Neutrophil (primary cell): ENCODE data around the gene CDH3.
"Not testable (repeated sequence)": the region's sequence is repeated elsewhere in the genome, so short reads cannot be mapped to it uniquely, and the experiment has no call there.

Source experiments
- H3K27ac ChIP-seq: fragments of 200-600 bp; sonication (generic); 2 replicates; pipeline ENCODE4 v1.5.1; 2016; ENCODE audit warnings: mild to moderate bottlenecking, moderate library complexity
- H3K27me3 ChIP-seq: fragments of 200-600 bp; sonication (generic); 2 replicates; pipeline ENCODE4 v1.6.0; 2016; ENCODE audit warnings: mild to moderate bottlenecking
- H3K36me3 ChIP-seq: fragments of 200-600 bp; sonication (generic); 2 replicates; pipeline ENCODE4 v1.5.1; 2017
- H3K4me1 ChIP-seq, 2 experiments: fragments of 200-600 bp in 1 of 2; sonication (generic) in 1 of 2; 1 replicate in 1 of 2; 2 replicates in 1 of 2; pipeline versions ENCODE4 v1.5.1 to v1.6.1; 2013 to 2016; ENCODE audit warnings: low read depth in 1 of 2, low read length in 1 of 2, mild to moderate bottlenecking in 1 of 2, moderate library complexity in 1 of 2; ENCODE audit not compliant: control insufficient read depth in 1 of 2, insufficient read depth in 1 of 2
- H3K4me3 ChIP-seq, 2 experiments: fragments of 200-600 bp in 1 of 2; sonication (generic) in 1 of 2; 1 replicate in 1 of 2; 2 replicates in 1 of 2; pipeline ENCODE4 v1.5.1; 2013 to 2016; ENCODE audit warnings: low read depth in 1 of 2, low read length in 1 of 2, mild to moderate bottlenecking in 1 of 2, moderate library complexity in 1 of 2
- H3K9me3 ChIP-seq: fragments of 200-600 bp; sonication (generic); 2 replicates; pipeline ENCODE4 v1.5.1; 2016
- TF ChIP-seq, protein P1 (sequence below): fragments of 200-600 bp; sonication (generic); IDR thresholded peaks from 2 replicates; pipeline ENCODE4 v1.5.1; 2016; ENCODE audit warnings: antibody characterized with exemption

CDH3 gene

DNA sequence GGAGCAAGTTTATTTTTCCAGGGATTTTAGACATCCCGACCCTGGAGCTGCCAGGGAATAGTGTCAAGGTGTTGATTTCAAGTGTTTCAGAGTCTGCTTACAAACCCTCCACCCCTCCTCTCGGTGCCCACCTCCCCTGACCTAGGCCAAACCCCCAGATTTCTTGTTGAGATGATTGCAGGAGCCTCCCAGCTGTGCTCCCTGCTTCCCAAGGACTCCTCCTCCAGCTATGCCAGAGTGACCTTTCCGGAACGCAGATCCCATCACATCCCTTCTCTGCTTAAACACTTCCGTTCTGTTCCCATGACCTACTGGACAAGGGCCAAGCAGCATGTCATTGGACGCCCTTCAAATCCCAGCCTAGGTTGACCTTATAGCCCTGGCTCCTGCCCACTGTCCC, 68.3 kb downstream of the CDH3 start:
- H3K4me3 ChIP-seq, result no peak overlapping the region
- TF ChIP-seq, protein P1, sequence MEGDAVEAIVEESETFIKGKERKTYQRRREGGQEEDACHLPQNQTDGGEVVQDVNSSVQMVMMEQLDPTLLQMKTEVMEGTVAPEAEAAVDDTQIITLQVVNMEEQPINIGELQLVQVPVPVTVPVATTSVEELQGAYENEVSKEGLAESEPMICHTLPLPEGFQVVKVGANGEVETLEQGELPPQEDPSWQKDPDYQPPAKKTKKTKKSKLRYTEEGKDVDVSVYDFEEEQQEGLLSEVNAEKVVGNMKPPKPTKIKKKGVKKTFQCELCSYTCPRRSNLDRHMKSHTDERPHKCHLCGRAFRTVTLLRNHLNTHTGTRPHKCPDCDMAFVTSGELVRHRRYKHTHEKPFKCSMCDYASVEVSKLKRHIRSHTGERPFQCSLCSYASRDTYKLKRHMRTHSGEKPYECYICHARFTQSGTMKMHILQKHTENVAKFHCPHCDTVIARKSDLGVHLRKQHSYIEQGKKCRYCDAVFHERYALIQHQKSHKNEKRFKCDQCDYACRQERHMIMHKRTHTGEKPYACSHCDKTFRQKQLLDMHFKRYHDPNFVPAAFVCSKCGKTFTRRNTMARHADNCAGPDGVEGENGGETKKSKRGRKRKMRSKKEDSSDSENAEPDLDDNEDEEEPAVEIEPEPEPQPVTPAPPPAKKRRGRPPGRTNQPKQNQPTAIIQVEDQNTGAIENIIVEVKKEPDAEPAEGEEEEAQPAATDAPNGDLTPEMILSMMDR, result no peak
- peaks cover 19 to 30% of the 10 kb centered on the region in 2 experiments for H3K4me1 ChIP-seq
- no peaks in the 10 kb centered on the region for H3K27me3 ChIP-seq
- H3K27ac ChIP-seq, result no peak overlapping the region
- no peaks in the 10 kb centered on the region for H3K9me3 ChIP-seq
- no peaks in the 10 kb centered on the region for H3K36me3 ChIP-seq

DNA sequence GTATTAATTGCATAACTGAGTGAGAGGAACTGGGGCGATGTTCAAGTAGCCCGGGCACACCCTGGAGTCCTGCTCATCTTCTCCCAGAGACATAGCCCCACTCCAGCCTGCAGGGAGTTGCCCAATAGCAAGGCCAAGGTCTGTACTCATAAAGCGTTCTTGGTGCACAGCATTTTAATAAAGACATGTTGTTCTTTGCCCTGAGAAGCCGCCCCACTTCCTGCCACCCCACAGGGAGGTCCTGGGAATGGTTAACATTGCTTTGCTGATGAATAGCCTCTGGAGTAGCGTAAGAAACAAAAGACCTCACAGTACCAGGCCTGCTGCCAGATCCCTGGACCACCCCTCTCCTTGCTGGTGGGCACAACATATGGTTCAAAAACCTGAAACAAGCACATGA, 70.4 kb downstream of the CDH3 start:
- H3K27me3 ChIP-seq, result no peaks in the 10 kb centered on the region
- no peaks in the 10 kb centered on the region for H3K9me3 ChIP-seq
- peaks cover 11 to 13% of the 10 kb centered on the region in 2 experiments for H3K4me1 ChIP-seq
- no peak overlapping the region for H3K4me3 ChIP-seq
- H3K27ac ChIP-seq, result no peak overlapping the region
- TF ChIP-seq, protein P1, result no peak
- no peaks in the 10 kb centered on the region for H3K36me3 ChIP-seq

- not testable (repeated sequence) for H3K27me3 ChIP-seq, H3K4me3 ChIP-seq, H3K27ac ChIP-seq, H3K36me3 ChIP-seq, H3K9me3 ChIP-seq, H3K4me1 ChIP-seq
These were observed 71.4 kb downstream of the CDH3 start for GRCh38 chr16:68716516-68716915.

GRCh38 chr16:68717684-68718083, 72.6 kb downstream of the CDH3 start:
- no peaks in the 10 kb centered on the region for H3K36me3 ChIP-seq

GRCh38 chr16:68718590-68718989, 73.5 kb downstream of the CDH3 start:
- Histone ChIP-seq H3K36me3 (no peaks in the 10 kb centered on the region), H3K4me3 (no peak overlapping the region), H3K27ac (no peak overlapping the region), H3K9me3 (no peaks in the 10 kb centered on the region), H3K4me1 (no peaks in the 10 kb centered on the region), H3K27me3 (no peaks in the 10 kb centered on the region)
- TF ChIP-seq, protein P1, result no peak

More at GRCh38 chr16:68717684-68718083, 72.6 kb downstream of the CDH3 start:
- H3K4me1 ChIP-seq, result no peaks in the 10 kb centered on the region
- no peak overlapping the region for H3K27ac ChIP-seq
- no peak overlapping the region for H3K4me3 ChIP-seq
- no peaks in the 10 kb centered on the region for H3K27me3 ChIP-seq
- H3K9me3 ChIP-seq, result no peaks in the 10 kb centered on the region
- TF ChIP-seq, protein P1, result no peak

GRCh38 chr16:68719993-68720489, 74.9 kb downstream of the CDH3 start:
- H3K4me1 ChIP-seq, result no peaks in the 10 kb centered on the region
- H3K36me3 ChIP-seq, result no peaks in the 10 kb centered on the region
- TF ChIP-seq, protein P1, result no peak
- no peaks in the 10 kb centered on the region for H3K9me3 ChIP-seq
- no peaks in the 10 kb centered on the region for H3K27me3 ChIP-seq
- H3K27ac ChIP-seq, result no peak overlapping the region
- H3K4me3 ChIP-seq, result no peak overlapping the region
